HEK293 (cell line): ENCODE results near the gene GLB1L2.

Experiments
- CTCF ChIA-PET: fragments of 350-600 bp; formaldehyde crosslinking; extraction: SDS; loops from one replicate; lab custom pipeline; 2021; ENCODE audit warnings: antibody characterized with exemption; lab: Yijun Ruan, JAX
- POLR2A ChIA-PET: fragments of 300-600 bp; formaldehyde crosslinking; extraction: SDS; loops from one replicate; lab custom pipeline; 2020; ENCODE audit warnings: antibody characterized with exemption, inconsistent platforms; lab: Yijun Ruan, JAX
- H3K27ac ChIP-seq: fragments of 200-500 bp; sonication (Bioruptor generic); 2 replicates; pipeline ENCODE4 v1.5.1; 2014; ENCODE audit warnings: low read depth, low read length, control low read depth, inconsistent platforms; ENCODE audit errors: extremely low read depth
- H3K36me3 ChIP-seq, 2 experiments: fragments of 200-500 bp in 1 of 2; sonication (Bioruptor generic) in 1 of 2; 1 replicate in 1 of 2; 2 replicates in 1 of 2; pipeline ENCODE4 v1.5.1; 2014 to 2017; ENCODE audit warnings: inconsistent platforms in 2 of 2, low read length in 2 of 2; ENCODE audit not compliant: control insufficient read depth in 2 of 2, insufficient read depth in 1 of 2
- H3K4me1 ChIP-seq: fragments of 200-500 bp; sonication (Bioruptor generic); 2 replicates; pipeline ENCODE4 v1.5.1; 2014; ENCODE audit warnings: mild to moderate bottlenecking, low read length, inconsistent platforms; ENCODE audit not compliant: control insufficient read depth, insufficient read depth
- H3K4me3 ChIP-seq: 2 replicates; pipeline ENCODE4 v1.5.1; 2011; ENCODE audit warnings: low read depth, mild to moderate bottlenecking, control low read depth, low read length, moderate library complexity
- H3K9me3 ChIP-seq: fragments of 200-500 bp; sonication (Bioruptor generic); 2 replicates; pipeline ENCODE4 v1.5.1; 2014; ENCODE audit warnings: low read depth, low read length, inconsistent platforms; ENCODE audit not compliant: control insufficient read depth, insufficient read depth
- GFI1B ChIP-seq: fragments of 450-650 bp; formaldehyde crosslinking; IDR thresholded peaks from 2 replicates; pipeline ENCODE4 v1.5.1; 2016; ENCODE audit warnings: missing biosample characterization, missing genetic modification characterization
- GLI4 ChIP-seq: fragments of 450-650 bp; formaldehyde crosslinking; IDR thresholded peaks from 2 replicates; pipeline ENCODE4 v1.5.1; 2016; ENCODE audit warnings: missing biosample characterization, missing genetic modification characterization
- GLIS1 ChIP-seq: fragments of 450-650 bp; formaldehyde crosslinking; IDR thresholded peaks from 2 replicates; pipeline ENCODE4 v1.5.1; 2016; ENCODE audit warnings: missing biosample characterization, missing genetic modification characterization
- KLF10 ChIP-seq: fragments of 450-650 bp; IDR thresholded peaks from 2 replicates; pipeline ENCODE4 v1.5.1; 2018; ENCODE audit warnings: missing biosample characterization, mild to moderate bottlenecking, missing genetic modification characterization
- SP3 ChIP-seq: fragments of 450-650 bp; formaldehyde crosslinking; IDR thresholded peaks from 2 replicates; pipeline ENCODE4 v1.5.1; 2016; ENCODE audit warnings: missing biosample characterization, missing genetic modification characterization
- ZFP69B ChIP-seq: fragments of 450-650 bp; formaldehyde crosslinking; IDR thresholded peaks from 2 replicates; pipeline ENCODE4 v1.5.1; 2016; ENCODE audit warnings: missing biosample characterization, missing genetic modification characterization
- ZNF146 ChIP-seq: fragments of 450-650 bp; formaldehyde crosslinking; IDR thresholded peaks from 2 replicates; pipeline ENCODE4 v1.5.1; 2016; ENCODE audit warnings: missing biosample characterization, missing genetic modification characterization
- ZNF24 ChIP-seq: fragments of 450-650 bp; formaldehyde crosslinking; IDR thresholded peaks from 2 replicates; pipeline ENCODE4 v1.5.1; 2016; ENCODE audit warnings: missing biosample characterization, missing genetic modification characterization
- ZNF248 ChIP-seq: fragments of 450-650 bp; formaldehyde crosslinking; IDR thresholded peaks from 2 replicates; pipeline ENCODE4 v1.5.1; 2017; ENCODE audit warnings: missing biosample characterization, missing genetic modification characterization
- ZNF266 ChIP-seq: fragments of 450-650 bp; formaldehyde crosslinking; IDR thresholded peaks from 2 replicates; pipeline ENCODE4 v1.5.1; 2016; ENCODE audit warnings: missing biosample characterization, missing genetic modification characterization, low read depth
- ZNF404 ChIP-seq: fragments of 450-650 bp; formaldehyde crosslinking; IDR thresholded peaks from 2 replicates; pipeline ENCODE4 v1.5.1; 2017; ENCODE audit warnings: missing biosample characterization, missing genetic modification characterization
- ZNF473 ChIP-seq: fragments of 450-650 bp; formaldehyde crosslinking; IDR thresholded peaks from 2 replicates; pipeline ENCODE4 v1.5.1; 2017; ENCODE audit warnings: missing biosample characterization, missing genetic modification characterization
- ZNF585B ChIP-seq: fragments of 450-650 bp; formaldehyde crosslinking; IDR thresholded peaks from 2 replicates; pipeline ENCODE4 v1.5.1; 2016; ENCODE audit warnings: missing biosample characterization, missing genetic modification characterization
- ZNF596 ChIP-seq: fragments of 450-650 bp; IDR thresholded peaks from 2 replicates; pipeline ENCODE4 v1.5.0; 2018; ENCODE audit warnings: missing biosample characterization, mild to moderate bottlenecking, missing genetic modification characterization, moderate library complexity
- ZNF623 ChIP-seq: fragments of 450-650 bp; formaldehyde crosslinking; IDR thresholded peaks from 2 replicates; pipeline ENCODE4 v1.5.1; 2016; ENCODE audit warnings: missing biosample characterization, missing genetic modification characterization
- ZNF626 ChIP-seq: fragments of 450-650 bp; sonication (Bioruptor Pico); formaldehyde crosslinking; IDR thresholded peaks from 2 replicates; pipeline ENCODE4 v1.5.1; 2018; ENCODE audit warnings: missing biosample characterization, missing genetic modification characterization, inconsistent platforms
- ZNF785 ChIP-seq: fragments of 450-650 bp; formaldehyde crosslinking; IDR thresholded peaks from 2 replicates; pipeline ENCODE4 v1.5.1; 2016; ENCODE audit warnings: missing biosample characterization, missing genetic modification characterization
- ZSCAN16 ChIP-seq: fragments of 450-650 bp; formaldehyde crosslinking; IDR thresholded peaks from 2 replicates; pipeline ENCODE4 v1.5.1; 2016; ENCODE audit warnings: missing biosample characterization, missing genetic modification characterization
- ZSCAN23 ChIP-seq: fragments of 450-650 bp; formaldehyde crosslinking; IDR thresholded peaks from 2 replicates; pipeline ENCODE4 v1.5.1; 2016; ENCODE audit warnings: missing biosample characterization, missing genetic modification characterization
- TF ChIP-seq, protein P1 (sequence below): fragments of 450-650 bp; formaldehyde crosslinking; IDR thresholded peaks from 2 replicates; pipeline ENCODE4 v1.5.0; 2017; ENCODE audit warnings: missing biosample characterization, missing genetic modification characterization, borderline replicate concordance
- TF ChIP-seq, protein P2 (sequence below): fragments of 450-650 bp; formaldehyde crosslinking; IDR thresholded peaks from 2 replicates; pipeline ENCODE4 v1.5.1; 2016; ENCODE audit warnings: missing biosample characterization, missing genetic modification characterization, low read depth
- TF ChIP-seq, protein P3 (sequence below): fragments of 450-650 bp; IDR thresholded peaks from 2 replicates; pipeline ENCODE4 v1.5.1; 2018; ENCODE audit warnings: missing biosample characterization, missing genetic modification characterization
- TF ChIP-seq, protein P4 (sequence below): fragments of 450-650 bp; formaldehyde crosslinking; IDR thresholded peaks from 2 replicates; pipeline ENCODE4 v1.5.1; 2017; ENCODE audit warnings: missing biosample characterization, missing genetic modification characterization

Gene GLB1L2

DNA sequence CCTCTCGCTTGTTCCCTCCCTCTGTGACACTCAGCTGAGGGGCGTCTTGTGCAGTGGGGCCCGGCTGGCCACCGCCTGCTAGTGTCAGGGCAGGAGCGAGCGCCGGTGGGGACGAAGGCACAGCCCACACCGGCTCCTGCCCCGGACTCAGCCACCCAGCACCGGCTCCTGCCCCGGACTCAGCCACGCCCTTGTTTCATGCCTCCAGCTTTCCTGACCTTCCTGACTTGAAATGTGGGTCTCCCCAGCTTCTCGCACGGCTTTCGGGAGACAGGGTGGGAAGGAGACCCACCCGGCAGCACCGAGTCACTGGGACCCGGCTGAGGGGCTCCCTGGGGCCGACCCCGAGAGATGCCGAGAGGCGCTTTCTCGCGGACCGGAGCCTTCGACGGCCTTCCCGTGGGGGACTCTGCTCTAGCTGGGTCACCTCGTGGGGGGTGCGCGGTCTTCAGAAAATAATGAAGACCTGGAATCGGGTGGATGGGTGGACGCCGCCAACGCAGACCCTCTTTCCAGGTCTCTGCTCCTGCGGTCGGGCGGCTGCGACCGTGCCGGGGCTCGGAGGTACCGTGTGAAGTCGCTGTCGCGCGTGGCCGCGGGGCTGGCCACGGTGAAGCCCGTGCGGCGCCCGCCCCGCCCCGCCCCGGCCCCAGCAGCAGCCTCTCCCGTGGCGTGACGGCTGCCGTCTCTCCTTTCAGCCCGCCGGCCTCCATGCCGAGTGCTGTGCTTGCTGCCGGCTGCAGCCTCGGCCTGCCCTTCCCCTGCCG lies 10.2 kb downstream of the GLB1L2 start:
- CTCF ChIA-PET, result interaction anchor here (1.1 to 1.2 kb wide), 2 partner anchors 10 to 18 kb away, joined by 3 to 4 read pairs; no protein-coding TSS in a partner anchor
- no peak overlapping the region for H3K27ac ChIP-seq
- POLR2A ChIA-PET, result no interaction called here
- peaks cover 0 to 3% of the 10 kb centered on the region in 2 experiments; a peak in 1 of 3 replicates for H3K36me3 ChIP-seq
- no peaks in the 10 kb centered on the region for H3K9me3 ChIP-seq
- H3K4me3 ChIP-seq, result no peak overlapping the region
- TF ChIP-seq, protein P1, sequence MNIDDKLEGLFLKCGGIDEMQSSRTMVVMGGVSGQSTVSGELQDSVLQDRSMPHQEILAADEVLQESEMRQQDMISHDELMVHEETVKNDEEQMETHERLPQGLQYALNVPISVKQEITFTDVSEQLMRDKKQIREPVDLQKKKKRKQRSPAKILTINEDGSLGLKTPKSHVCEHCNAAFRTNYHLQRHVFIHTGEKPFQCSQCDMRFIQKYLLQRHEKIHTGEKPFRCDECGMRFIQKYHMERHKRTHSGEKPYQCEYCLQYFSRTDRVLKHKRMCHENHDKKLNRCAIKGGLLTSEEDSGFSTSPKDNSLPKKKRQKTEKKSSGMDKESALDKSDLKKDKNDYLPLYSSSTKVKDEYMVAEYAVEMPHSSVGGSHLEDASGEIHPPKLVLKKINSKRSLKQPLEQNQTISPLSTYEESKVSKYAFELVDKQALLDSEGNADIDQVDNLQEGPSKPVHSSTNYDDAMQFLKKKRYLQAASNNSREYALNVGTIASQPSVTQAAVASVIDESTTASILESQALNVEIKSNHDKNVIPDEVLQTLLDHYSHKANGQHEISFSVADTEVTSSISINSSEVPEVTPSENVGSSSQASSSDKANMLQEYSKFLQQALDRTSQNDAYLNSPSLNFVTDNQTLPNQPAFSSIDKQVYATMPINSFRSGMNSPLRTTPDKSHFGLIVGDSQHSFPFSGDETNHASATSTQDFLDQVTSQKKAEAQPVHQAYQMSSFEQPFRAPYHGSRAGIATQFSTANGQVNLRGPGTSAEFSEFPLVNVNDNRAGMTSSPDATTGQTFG (tag by site-specific recombination), result no peak
- TF ChIP-seq ZNF785, result no peak
- TF ChIP-seq, protein P2, sequence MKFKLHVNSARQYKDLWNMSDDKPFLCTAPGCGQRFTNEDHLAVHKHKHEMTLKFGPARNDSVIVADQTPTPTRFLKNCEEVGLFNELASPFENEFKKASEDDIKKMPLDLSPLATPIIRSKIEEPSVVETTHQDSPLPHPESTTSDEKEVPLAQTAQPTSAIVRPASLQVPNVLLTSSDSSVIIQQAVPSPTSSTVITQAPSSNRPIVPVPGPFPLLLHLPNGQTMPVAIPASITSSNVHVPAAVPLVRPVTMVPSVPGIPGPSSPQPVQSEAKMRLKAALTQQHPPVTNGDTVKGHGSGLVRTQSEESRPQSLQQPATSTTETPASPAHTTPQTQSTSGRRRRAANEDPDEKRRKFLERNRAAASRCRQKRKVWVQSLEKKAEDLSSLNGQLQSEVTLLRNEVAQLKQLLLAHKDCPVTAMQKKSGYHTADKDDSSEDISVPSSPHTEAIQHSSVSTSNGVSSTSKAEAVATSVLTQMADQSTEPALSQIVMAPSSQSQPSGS, result no peak
- TF ChIP-seq GLI4 (tag by site-specific recombination), result no peak
- TF ChIP-seq ZNF404 (tag by site-specific recombination), result no peak
- no peaks in the 10 kb centered on the region for H3K4me1 ChIP-seq

DNA sequence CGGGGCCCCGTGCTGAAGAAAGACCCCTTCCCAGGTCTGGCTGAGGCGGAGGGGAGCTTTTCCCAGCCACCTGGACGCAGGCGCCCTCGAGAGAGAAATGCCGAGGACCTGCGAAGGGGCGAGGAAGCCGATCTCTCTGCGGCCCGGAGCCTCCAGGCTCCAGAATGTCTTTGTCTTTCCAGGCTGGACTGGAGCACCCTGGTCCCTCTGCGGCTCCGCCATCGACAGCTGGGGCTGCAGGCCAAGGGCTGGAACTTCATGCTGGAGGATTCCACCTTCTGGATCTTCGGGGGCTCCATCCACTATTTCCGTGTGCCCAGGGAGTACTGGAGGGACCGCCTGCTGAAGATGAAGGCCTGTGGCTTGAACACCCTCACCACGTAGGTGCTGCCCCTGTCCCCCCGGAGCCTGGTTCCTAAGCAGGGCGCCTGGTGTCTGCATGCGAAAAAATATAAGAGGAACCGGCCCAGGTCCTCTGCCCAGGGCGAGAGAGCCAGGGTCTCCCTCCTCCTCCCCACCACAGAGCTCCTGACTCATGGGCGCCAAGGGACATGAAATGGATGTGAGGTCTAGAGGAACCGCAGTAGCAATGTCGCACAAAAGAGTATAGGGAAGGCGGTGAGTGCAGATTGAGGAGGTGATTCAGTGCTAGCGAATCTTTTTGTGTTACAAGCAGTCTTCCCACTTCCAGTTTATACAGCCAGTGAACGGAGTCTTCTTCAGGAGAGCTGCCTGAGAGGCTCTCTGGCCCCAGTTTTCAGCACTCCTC lies 11.0 kb downstream of the GLB1L2 start:
- TF ChIP-seq ZNF623 (tag by site-specific recombination) (no peak), ZFP69B (no peak), KLF10 (tag by site-specific recombination) (no peak), GLIS1 (tag by site-specific recombination) (no peak), ZNF473 (tag by site-specific recombination) (no peak), ZNF248 (tag by site-specific recombination) (no peak), ZNF404 (tag by site-specific recombination) (no peak), ZNF785 (no peak), ZNF626 (no peak), ZSCAN23 (tag by site-specific recombination) (no peak), ZNF24 (tag by site-specific recombination) (no peak), ZSCAN16 (tag by site-specific recombination) (no peak), SP3 (tag by site-specific recombination) (no peak), GFI1B (no peak), ZNF596 (tag by site-specific recombination) (no peak), ZNF585B (no peak), ZNF146 (tag by site-specific recombination) (no peak), ZNF266 (tag by site-specific recombination) (no peak)
- TF ChIP-seq, protein P3, sequence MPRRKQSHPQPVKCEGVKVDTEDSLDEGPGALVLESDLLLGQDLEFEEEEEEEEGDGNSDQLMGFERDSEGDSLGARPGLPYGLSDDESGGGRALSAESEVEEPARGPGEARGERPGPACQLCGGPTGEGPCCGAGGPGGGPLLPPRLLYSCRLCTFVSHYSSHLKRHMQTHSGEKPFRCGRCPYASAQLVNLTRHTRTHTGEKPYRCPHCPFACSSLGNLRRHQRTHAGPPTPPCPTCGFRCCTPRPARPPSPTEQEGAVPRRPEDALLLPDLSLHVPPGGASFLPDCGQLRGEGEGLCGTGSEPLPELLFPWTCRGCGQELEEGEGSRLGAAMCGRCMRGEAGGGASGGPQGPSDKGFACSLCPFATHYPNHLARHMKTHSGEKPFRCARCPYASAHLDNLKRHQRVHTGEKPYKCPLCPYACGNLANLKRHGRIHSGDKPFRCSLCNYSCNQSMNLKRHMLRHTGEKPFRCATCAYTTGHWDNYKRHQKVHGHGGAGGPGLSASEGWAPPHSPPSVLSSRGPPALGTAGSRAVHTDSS (tag by site-specific recombination), result no peak
- TF ChIP-seq, protein P4, sequence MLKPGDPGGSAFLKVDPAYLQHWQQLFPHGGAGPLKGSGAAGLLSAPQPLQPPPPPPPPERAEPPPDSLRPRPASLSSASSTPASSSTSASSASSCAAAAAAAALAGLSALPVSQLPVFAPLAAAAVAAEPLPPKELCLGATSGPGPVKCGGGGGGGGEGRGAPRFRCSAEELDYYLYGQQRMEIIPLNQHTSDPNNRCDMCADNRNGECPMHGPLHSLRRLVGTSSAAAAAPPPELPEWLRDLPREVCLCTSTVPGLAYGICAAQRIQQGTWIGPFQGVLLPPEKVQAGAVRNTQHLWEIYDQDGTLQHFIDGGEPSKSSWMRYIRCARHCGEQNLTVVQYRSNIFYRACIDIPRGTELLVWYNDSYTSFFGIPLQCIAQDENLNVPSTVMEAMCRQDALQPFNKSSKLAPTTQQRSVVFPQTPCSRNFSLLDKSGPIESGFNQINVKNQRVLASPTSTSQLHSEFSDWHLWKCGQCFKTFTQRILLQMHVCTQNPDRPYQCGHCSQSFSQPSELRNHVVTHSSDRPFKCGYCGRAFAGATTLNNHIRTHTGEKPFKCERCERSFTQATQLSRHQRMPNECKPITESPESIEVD (tag by site-specific recombination), result no peak
- CTCF ChIA-PET, result interaction anchor here (1.1 kb wide), 1 partner anchor 10 kb away, joined by 3 read pairs; no protein-coding TSS in a partner anchor
- POLR2A ChIA-PET, result no interaction called here

More for the DNA sequence above, 11.0 kb downstream of the GLB1L2 start:
- Histone ChIP-seq H3K9me3 (no peaks in the 10 kb centered on the region), H3K36me3 (peaks cover 0 to 9% of the 10 kb centered on the region in 2 experiments; a peak in 1 of 3 replicates), H3K4me1 (no peaks in the 10 kb centered on the region), H3K27ac (no peak overlapping the region), H3K4me3 (no peak overlapping the region)
